Skin of body (tissue), 2 donors: ENCODE results near the gene RAB31. TPM values are rescaled to one million over a fixed set of nuclear protein-coding genes. Genes with fewer than 3 reads are reported as not detected.

Experiments used
- DNase-seq: peaks from one replicate; lab custom pipeline; 2025; lab: John Stamatoyannopoulos, UW
- total RNA-seq: library from RNA; depleted of rRNA; stranded (reverse); fragments of >200 nt; gene quantifications from one replicate; pipeline ENCODE4 v1.2.3, GENCODE V29; 2014

The RAB31 gene
- total RNA-seq, 1 donor from 2014 or later: 31.1 TPM

GRCh38 chr18:9712130-9712577, 4.1 kb downstream of the RAB31 start:
- no peak for DNase-seq

GRCh38 chr18:9712611-9713010, 4.5 kb downstream of the RAB31 start:
- peak; percentile 72 for DNase-seq

DNA sequence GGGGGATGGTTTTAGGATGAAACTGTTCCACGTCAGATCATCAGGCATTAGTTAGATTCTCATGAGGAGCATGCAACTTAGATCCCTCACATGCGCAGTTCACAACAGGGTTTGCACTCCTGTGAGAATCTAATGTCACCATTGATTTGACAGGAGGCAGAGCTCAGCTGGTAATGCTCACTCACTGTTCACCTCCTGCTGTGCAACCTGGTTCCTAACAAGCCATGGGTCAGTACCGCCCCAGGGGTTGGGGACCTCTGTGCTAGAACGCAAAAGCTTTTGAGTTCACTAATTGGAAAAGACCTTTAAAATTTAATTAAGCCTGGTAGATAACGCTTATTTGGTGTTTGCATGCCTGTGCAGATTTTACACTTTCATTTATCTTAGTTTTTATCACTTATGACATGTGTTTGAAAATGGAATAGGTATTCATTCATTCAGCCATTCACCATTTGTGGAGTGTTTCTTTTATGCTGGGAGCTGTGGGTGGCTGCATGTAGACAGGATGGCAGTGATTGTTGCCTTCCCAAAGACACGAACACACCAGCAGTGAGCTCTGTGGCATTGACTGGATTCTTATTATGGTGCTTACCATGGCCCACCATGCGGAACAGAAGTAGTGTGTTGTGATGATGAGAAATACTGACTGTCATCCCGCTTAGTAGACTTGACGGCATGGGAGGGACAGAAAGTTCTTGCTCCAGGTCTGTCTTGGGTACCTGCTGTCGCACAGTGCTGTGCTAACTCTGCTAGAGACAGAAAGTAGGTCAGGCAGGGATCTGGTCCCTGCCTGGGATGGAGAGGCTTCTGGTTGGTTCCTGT, 6.4 kb downstream of the RAB31 start:
- DNase-seq: no peak

DNA sequence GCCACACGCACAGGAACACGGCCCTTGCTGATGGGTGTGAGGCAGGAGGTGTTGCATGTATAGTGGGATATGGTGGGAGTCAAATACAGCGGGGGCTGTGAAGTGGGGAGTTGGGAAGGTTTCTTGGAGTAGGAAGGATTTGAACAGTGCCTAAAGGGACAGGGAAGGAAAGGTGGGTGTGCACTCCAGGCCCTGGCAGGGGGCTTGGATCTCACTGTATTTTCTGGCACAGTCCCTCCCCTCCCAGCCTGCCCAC, 6.9 kb downstream of the RAB31 start:
- no peak for DNase-seq

DNA sequence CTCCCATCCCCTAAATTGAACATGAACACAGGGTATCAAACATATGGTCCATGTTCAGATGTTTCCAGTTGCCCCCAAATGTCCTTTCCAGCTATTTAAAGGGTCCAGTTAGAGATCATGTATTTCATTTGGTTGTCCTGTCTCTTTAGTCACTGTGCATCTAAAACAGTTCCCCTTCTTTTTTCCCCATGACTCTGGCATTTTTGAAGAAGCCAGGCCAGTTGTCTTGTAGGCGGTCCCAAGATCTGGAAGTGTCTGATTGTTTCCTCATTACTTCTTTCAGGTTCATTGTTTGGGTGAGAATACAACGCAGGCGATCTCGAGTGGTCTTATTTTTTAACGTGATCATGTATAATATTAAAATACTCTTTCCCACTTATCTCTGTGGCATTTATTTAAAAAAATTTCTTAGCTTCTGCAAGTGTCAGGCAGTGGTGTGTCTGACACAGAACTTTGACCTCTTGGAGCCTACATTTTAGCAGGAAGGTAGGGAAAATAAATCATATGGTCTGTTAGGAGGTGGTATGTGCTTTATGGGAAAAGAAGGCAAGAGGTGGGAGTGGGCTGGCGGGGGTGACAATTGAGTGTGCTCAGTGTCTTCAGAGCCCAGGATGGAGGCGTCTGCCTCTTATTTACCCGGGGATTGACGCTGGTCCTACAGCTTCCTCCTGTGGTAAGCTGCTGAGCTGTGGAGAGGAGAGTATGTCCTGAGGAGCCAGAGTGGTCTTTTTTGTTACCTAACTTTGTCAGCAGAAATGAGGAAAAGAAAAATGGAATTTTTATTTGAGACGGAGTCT, 8.1 kb downstream of the RAB31 start:
- DNase-seq: no peak

- no peak for DNase-seq
These were observed 8.9 kb downstream of the RAB31 start for GRCh38 chr18:9716780-9717563.

DNA sequence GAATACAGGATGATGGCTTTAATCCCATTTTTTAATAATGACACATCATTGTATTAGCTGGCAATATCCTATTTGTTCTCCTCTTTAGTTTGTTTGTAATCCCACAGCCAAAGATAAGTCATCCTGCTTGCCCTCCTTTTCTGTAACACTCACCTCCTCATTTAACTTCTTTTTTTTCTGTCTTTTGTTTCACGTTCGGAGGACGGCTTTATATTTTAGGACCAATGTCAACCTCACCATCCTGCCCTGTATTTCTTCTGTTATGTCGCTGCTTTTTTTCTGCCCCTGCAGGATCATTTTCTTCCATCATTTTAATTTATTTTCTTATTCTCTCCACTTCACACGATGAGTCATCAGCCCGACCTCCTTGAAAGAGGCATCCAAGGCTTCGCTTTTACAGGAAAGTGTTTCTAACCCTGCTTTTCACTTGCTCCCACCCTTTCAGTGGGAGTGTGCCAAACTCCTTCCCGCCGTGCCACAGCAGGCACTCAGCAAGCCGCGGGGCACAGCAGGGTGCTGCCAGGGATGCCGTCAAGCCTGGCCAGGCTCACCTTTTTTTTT, 11.4 kb downstream of the RAB31 start:
- DNase-seq: no peak

DNA sequence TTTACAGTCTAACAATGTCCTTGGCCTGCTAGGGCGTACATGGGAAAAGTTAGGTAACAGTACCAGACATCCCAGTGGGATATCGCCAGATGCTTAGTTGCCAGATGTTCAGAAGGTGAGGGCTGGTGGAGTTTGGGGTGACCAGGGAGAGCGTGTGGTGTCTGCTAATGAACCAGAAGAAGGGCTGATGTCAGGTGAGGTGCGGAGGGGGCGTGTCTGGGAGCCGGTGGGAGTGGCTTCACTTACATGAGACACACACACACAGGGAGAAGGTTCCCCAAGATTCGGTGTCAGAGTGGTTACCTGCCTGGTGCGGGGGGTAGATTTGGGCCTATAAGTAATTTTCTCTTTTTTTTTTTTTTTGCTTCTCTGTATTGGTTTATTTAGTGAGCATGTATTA, 12.2 kb downstream of the RAB31 start:
- DNase-seq: no peak

DNA sequence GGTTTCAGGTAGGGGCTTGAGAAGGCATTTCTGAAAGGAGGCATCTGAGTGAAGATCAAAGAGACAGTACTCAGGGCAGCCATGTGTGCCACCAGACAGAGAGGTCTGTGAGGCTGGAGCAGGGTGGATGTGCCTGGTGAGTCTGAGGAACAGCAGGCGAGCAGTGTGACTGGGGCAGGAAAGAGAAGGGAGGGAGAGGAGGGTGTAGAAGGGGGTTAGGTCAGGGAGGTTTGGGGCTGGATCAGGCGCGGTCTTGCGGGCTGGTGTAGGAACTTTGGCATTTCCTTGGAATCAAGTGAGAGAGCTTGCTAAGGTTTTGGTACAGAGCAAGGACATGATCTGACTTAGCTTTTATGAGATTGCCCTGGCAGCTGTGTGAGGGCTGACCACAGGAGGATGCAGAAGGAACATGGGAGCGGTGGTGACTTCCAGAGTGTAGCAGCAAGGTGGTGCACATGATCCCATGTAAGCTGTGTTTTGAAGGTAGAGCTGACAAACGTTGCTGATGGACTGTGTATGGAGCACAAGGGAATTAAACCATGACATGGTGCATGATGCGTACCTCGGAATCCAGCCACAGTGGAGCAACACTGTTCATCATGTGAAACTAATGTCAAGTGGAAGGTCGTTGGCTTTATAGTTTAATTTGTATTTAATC, 13.9 kb downstream of the RAB31 start:
- no peak for DNase-seq

DNA sequence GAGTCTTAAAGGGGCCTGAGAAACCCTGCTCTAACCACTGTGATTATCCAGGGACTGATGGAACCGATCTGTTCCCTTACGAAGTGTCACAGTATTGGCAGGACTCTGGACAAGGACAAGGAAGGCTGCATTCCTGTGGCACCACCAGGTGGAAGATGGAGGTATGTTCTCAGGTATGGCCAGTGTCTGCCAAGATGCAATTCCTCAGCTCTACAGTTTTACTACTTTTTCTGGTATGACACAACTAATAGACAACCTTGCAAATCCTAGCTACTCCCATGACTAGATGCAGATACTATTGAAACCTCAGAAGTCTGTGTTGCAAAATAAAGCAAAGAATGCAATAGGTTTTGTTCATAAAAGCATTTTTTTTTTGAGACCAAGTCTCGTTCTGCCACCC, 14.6 kb downstream of the RAB31 start:
- DNase-seq: no peak

- DNase-seq: no peak
These were observed 16.9 kb downstream of the RAB31 start for GRCh38 chr18:9724797-9725585.

- DNase-seq: no peak
These were observed 18.1 kb downstream of the RAB31 start for GRCh38 chr18:9726175-9726574.

DNA sequence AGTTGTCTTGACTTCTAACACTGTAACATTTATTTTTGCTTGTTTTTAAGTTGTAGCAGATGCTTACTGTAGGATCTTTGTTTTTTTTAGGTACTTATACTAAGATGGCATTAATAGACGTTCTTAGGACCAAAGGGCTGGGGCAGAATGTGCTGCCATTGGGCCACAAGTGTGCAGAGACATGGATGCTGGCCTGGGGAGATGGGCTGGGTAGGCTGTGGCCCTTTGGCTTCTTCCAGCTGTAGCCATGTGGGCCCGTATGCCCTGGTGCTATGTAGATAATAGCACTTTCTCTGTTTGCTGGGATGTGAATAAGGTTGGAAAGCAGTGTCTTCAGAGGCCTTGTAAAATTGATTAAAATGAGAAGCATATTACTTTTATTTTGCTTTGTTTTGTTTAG, 18.8 kb downstream of the RAB31 start:
- DNase-seq: no peak

DNA sequence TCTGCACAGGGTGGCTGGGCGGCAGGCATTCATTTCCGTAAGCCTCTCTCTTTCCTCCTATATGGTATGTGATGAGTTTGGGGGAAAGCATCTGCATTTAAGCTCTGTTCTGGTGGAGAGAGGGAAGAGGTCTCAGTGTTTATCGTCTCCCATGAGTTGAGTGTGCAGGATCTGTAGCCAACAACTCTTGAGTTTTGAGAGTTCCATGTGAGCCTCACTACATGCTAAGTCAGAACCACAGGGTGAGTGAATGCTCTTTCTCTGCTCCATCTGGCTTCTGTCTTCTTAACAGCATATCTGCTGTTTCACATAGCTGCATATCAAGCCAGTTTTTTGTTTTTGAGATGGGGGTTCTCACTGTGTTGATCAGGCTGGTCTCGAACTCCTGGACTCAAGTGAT, 22.7 kb downstream of the RAB31 start:
- no peak for DNase-seq

GRCh38 chr18:9731380-9731779, 23.3 kb downstream of the RAB31 start:
- no peak for DNase-seq

- DNase-seq: no peak
These were observed 23.9 kb downstream of the RAB31 start for GRCh38 chr18:9732031-9732430.

DNA sequence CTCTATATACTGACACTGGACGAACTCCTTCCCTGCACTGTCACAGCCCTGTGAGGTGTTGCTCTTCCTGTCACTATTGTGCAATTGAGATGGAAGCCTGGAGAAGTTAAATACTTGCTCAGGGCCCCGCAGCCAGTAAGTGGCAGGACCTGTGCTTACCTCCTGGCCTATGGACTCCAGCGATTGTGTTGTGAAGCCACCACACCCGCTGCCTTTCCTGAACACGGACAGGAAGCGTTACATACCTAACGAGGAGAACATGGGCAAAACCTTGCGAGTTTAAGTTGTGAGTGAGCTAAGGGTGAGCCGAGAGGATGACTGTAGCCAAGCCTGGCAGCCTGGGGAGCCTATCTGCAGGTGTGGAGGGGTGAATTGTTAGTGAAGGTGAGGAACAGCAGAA, 26.1 kb downstream of the RAB31 start:
- no peak for DNase-seq

- DNase-seq: no peak
These were observed 27.1 kb downstream of the RAB31 start for GRCh38 chr18:9735238-9735637.

DNA sequence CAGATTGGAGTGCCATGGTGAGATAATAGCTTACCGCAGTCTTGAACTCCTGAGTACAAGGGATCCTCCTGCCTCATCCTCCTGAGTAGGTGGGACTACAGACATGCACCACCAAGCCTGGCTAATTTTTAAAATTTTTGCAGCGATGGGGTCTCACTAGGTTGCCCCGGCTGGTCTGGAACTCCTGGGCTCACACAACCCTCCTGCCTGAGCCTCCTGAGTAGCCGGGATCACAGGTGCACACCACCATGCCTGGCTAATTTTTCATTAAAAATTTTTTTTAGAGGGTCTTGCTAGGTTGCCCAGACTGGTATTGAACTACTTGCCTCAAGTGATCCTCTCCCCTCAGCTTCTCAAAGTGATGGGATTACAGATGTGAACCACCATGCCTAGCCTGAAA, 27.8 kb downstream of the RAB31 start:
- DNase-seq: no peak

- no peak for DNase-seq
These were observed 28.3 kb downstream of the RAB31 start for GRCh38 chr18:9736286-9736835.
